ENCODE data around the gene DAPK1. TPM values are rescaled to one million over a fixed set of nuclear protein-coding genes. Genes with fewer than 3 reads are reported as not detected.
A peak's percentile ranks its signal among the peaks of the same experiment; 100 is the strongest.

The DAPK1 gene
- total RNA-seq, 4 donors from 2014 or later: 14.5 to 28.3 (median 20.7) TPM

DNA sequence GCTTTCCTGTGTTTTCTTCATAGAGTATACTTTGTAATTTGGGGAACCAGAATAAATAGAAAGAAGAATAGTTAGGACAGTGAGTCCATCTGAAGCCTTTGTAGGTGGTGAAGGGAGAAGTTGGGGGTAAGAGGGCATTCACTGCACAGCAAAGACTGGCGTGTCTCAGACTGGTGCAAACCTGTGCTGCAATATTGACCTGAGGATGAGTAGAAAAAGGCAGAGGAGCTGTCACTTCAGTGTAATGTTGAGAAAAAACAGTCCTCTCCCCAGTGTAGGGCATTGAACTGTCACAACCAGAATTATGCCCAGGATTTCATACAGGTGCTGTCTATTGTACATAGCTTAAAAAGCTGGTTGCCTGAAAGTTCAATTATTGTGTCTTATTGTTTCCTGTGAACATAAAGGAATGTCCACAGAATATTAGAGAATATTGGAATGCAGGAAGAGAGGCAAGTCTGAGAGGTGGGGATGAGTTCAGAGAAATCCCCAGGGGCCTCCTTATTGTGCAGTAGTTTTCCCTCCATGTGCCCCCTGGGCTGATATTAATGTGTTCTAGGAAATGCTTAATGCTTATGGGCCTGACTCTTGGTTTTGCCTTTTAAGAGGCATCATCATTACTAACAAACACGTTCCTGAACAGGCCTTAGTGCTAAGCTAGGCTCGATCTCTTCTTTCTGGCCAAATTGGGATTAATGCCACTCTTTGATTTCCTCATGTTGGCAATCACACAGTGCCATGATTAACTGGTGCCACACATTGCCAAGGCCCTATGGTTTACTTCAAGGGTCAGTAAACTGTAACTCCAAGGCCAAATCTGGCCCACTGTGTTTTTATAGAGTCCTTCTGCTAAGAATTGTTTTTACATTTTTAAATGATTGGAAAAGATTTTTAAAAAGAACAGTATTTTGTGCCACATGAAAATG lies 34.0 kb downstream of the DAPK1 start:
- Histone ChIP-seq H3K9me3 (no peaks in the 10 kb centered on the region), H3K36me3 (no peaks in the 10 kb centered on the region), H3K27me3 (no peaks in the 10 kb centered on the region), H3K27ac (peak overlapping the region in 3 of 4 donors; percentile 13 to 59 (median 46)), H3K4me1 (peaks cover 0 to 11% (median 1%) of the 10 kb centered on the region in 4 donors), H3K4me3 (no peak overlapping the region)
- intact Hi-C loops (cut with DNase I; ENCODE audit: low total_unique reads): no loop called here
- TF ChIP-seq POLR2A (IDR thresholded peaks at IDR 0.05) (no peak), POLR2AphosphoS5 (IDR thresholded peaks at IDR 0.05) (no peak), EP300 (IDR thresholded peaks at IDR 0.05; ENCODE audit: low read depth) (no peak)
- TF ChIP-seq, protein P1, sequence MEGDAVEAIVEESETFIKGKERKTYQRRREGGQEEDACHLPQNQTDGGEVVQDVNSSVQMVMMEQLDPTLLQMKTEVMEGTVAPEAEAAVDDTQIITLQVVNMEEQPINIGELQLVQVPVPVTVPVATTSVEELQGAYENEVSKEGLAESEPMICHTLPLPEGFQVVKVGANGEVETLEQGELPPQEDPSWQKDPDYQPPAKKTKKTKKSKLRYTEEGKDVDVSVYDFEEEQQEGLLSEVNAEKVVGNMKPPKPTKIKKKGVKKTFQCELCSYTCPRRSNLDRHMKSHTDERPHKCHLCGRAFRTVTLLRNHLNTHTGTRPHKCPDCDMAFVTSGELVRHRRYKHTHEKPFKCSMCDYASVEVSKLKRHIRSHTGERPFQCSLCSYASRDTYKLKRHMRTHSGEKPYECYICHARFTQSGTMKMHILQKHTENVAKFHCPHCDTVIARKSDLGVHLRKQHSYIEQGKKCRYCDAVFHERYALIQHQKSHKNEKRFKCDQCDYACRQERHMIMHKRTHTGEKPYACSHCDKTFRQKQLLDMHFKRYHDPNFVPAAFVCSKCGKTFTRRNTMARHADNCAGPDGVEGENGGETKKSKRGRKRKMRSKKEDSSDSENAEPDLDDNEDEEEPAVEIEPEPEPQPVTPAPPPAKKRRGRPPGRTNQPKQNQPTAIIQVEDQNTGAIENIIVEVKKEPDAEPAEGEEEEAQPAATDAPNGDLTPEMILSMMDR (IDR thresholded peaks at IDR 0.05): no peak
- in situ Hi-C loops (cut with MboI; ENCODE audit: low pct_ligation_motif_present in 1 of 4, low pct_unique_long_range_greater_than_20kb in 1 of 4, low sequenced_read_pairs in 3 of 4): no loop called here
- DNase-seq: no peak
- WGBS, 2 donors (ENCODE audit: low coverage in 1 of 2): 80 to 88% methylated on average over 1 to 3 of the region's 3 CpGs

DNA sequence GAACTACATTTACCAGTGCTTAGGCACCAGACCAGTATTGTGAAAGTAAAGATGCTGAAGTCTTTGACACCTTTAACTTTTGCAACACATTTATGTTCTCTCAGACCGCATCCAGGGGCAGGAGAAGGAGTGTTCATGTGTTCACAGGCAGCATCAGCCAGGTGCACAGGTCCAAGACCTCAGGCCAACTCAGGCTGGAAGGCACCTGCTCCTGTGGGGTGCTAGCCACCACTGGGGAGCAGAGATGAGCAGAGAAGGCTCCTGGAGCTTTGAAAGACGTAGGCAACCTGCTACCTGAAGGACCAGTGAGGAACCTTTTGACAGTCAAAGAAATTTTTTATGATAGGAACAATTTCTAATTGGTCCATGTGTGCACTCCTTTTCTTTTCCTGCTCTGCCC lies 35.6 kb downstream of the DAPK1 start:
- Histone ChIP-seq H3K4me3 (no peak overlapping the region), H3K9me3 (no peaks in the 10 kb centered on the region), H3K27me3 (no peaks in the 10 kb centered on the region), H3K27ac (no peak overlapping the region), H3K4me1 (peaks cover 0 to 11% (median 1%) of the 10 kb centered on the region in 4 donors), H3K36me3 (no peaks in the 10 kb centered on the region)
- no peak for DNase-seq
- TF ChIP-seq POLR2AphosphoS5 (IDR thresholded peaks at IDR 0.05) (no peak), EP300 (IDR thresholded peaks at IDR 0.05; ENCODE audit: low read depth) (no peak), POLR2A (IDR thresholded peaks at IDR 0.05) (no peak)
- TF ChIP-seq, protein P1 (IDR thresholded peaks at IDR 0.05): no peak
- intact Hi-C loops (cut with DNase I; ENCODE audit: low total_unique reads) (no loop called here), in situ Hi-C loops (cut with MboI; ENCODE audit: low pct_ligation_motif_present in 1 of 4, low pct_unique_long_range_greater_than_20kb in 1 of 4, low sequenced_read_pairs in 3 of 4) (no loop called here)
- WGBS, 2 donors (ENCODE audit: low coverage in 1 of 2): 81 to 82% methylated on average over 2 of the region's 2 CpGs

DNA sequence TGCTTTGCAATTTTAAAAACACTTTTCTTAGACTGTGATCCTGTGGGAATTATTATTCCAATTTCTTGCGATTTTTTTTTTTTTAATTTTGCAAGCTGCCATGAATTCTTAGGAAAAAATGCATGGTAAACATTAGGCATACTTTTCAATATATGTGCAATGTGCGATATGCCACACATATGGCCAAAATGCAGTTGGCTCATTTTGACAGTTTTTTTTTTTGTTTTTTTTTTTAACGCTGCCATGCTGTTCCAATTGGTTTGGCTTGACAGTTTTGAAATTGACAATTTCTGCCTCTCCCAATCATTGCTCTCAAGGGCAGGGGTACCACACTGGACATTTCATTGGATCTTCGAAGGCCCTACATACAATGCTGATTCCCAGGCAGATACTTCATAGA lies 36.4 kb downstream of the DAPK1 start:
- no peak for TF ChIP-seq EP300 (IDR thresholded peaks at IDR 0.05; ENCODE audit: low read depth)
- TF ChIP-seq, protein P1 (IDR thresholded peaks at IDR 0.05): no peak
- TF ChIP-seq POLR2A (IDR thresholded peaks at IDR 0.05): no peak
- TF ChIP-seq POLR2AphosphoS5 (IDR thresholded peaks at IDR 0.05): no peak
- DNase-seq: no peak
- Histone ChIP-seq H3K36me3 (no peaks in the 10 kb centered on the region), H3K9me3 (no peaks in the 10 kb centered on the region), H3K27ac (no peak overlapping the region), H3K27me3 (no peaks in the 10 kb centered on the region), H3K4me1 (peaks cover 0 to 11% (median 1%) of the 10 kb centered on the region in 4 donors), H3K4me3 (no peak overlapping the region)
- in situ Hi-C loops (cut with MboI; ENCODE audit: low pct_ligation_motif_present in 1 of 4, low pct_unique_long_range_greater_than_20kb in 1 of 4, low sequenced_read_pairs in 3 of 4) (no loop called here), intact Hi-C loops (cut with DNase I; ENCODE audit: low total_unique reads) (no loop called here)
- 84 to 92% methylated on average over 3 to 4 of the region's 4 CpGs for WGBS, 2 donors (ENCODE audit: low coverage in 1 of 2)

GRCh38 chr9:87534957-87535356 lies 37.3 kb downstream of the DAPK1 start:
- no peak overlapping the region for H3K4me3 ChIP-seq
- in situ Hi-C loops (cut with MboI; ENCODE audit: low pct_ligation_motif_present in 1 of 4, low pct_unique_long_range_greater_than_20kb in 1 of 4, low sequenced_read_pairs in 3 of 4) (no loop called here), intact Hi-C loops (cut with DNase I; ENCODE audit: low total_unique reads) (no loop called here)
- H3K9me3 ChIP-seq: no peaks in the 10 kb centered on the region
- peaks cover 0 to 11% (median 0%) of the 10 kb centered on the region in 4 donors for H3K4me1 ChIP-seq
- TF ChIP-seq, protein P1 (IDR thresholded peaks at IDR 0.05): no peak
- TF ChIP-seq EP300 (IDR thresholded peaks at IDR 0.05; ENCODE audit: low read depth): no peak
- TF ChIP-seq POLR2AphosphoS5 (IDR thresholded peaks at IDR 0.05): no peak
- TF ChIP-seq POLR2A (IDR thresholded peaks at IDR 0.05): no peak
- 75 to 94% methylated on average over 2 of the region's 2 CpGs for WGBS, 2 donors (ENCODE audit: low coverage in 1 of 2)
- H3K27ac ChIP-seq: no peak overlapping the region
- DNase-seq: no peak
- no peaks in the 10 kb centered on the region for H3K27me3 ChIP-seq
- no peaks in the 10 kb centered on the region for H3K36me3 ChIP-seq

Measured in transverse colon (tissue), 4 donors.